ENCODE measurements around the gene PPP1R2C. TPM values are rescaled to one million over a fixed set of nuclear protein-coding genes. Genes with fewer than 3 reads are reported as not detected.

Gene PPP1R2C
- total RNA-seq, 1 experiment from 2014 or later: not detected

DNA sequence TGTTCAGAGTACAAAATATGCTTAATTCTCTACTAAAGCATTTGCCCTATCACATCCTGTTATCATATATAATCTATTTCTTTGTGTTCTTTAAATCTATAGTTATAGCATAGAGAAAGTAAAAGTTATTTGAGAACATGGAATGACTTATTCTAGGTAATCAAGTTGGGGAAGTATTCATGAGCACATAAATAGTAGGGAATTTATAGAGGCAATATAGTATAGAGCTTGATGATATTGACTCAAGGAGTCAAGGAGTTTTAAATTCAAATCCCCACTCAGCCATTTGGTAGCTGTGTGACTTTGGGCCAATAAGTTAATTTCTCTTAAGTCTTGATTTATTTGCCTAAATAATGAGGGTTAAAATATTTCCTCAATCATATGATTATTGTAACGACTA is 37.5 kb downstream of the PPP1R2C start:
- peaks cover 22% of the 10 kb centered on the region for H3K27me3 Mint-ChIP-seq (ENCODE audit: insufficient read depth, unreplicated experiment)
- H3K36me3 Mint-ChIP-seq (ENCODE audit: insufficient read depth, unreplicated experiment): no peaks in the 10 kb centered on the region
- H3K9me3 Mint-ChIP-seq (ENCODE audit: unreplicated experiment): no peaks in the 10 kb centered on the region
- H3K4me3 Mint-ChIP-seq (ENCODE audit: unreplicated experiment): no peak overlapping the region
- no peaks in the 10 kb centered on the region for H3K4me1 Mint-ChIP-seq (ENCODE audit: insufficient read depth, unreplicated experiment)
- no peak overlapping the region for H3K27ac Mint-ChIP-seq (ENCODE audit: low read depth, unreplicated experiment)
- intact Hi-C loops (cut with micrococcal nuclease): no loop called here
- BruUV-seq (replicated peaks): no TSS peak
- ChIA-PET CTCF (no interaction called here), POLR2A (no interaction called here)
- DNase-seq (ENCODE audit: unreplicated experiment): no peak
- TF ChIP-seq, protein P1, sequence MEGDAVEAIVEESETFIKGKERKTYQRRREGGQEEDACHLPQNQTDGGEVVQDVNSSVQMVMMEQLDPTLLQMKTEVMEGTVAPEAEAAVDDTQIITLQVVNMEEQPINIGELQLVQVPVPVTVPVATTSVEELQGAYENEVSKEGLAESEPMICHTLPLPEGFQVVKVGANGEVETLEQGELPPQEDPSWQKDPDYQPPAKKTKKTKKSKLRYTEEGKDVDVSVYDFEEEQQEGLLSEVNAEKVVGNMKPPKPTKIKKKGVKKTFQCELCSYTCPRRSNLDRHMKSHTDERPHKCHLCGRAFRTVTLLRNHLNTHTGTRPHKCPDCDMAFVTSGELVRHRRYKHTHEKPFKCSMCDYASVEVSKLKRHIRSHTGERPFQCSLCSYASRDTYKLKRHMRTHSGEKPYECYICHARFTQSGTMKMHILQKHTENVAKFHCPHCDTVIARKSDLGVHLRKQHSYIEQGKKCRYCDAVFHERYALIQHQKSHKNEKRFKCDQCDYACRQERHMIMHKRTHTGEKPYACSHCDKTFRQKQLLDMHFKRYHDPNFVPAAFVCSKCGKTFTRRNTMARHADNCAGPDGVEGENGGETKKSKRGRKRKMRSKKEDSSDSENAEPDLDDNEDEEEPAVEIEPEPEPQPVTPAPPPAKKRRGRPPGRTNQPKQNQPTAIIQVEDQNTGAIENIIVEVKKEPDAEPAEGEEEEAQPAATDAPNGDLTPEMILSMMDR (IDR thresholded peaks at IDR 0.05; ENCODE audit: unreplicated experiment): no peak

DNA sequence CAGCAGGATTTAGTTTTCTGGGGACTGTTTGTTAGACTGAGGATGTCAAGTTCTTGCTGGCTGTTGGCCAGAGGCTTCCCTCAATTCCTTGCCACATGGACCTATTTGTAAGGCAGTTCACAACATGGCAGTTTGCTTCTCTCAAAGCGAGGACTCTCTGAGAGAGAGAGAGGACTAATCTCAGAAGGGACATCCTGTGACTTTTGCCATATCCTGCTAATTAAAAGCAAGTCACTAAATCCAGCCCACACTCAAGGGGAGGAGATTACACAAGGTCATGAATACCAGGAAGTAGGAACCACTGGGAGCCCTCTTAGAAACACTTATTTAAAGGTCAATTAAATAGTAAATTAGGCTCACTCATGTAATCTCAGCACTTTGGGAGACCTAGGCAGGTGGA is 38.2 kb downstream of the PPP1R2C start:
- Mint-ChIP-seq H3K4me1 (ENCODE audit: insufficient read depth, unreplicated experiment) (no peaks in the 10 kb centered on the region), H3K36me3 (ENCODE audit: insufficient read depth, unreplicated experiment) (no peaks in the 10 kb centered on the region), H3K4me3 (ENCODE audit: unreplicated experiment) (no peak overlapping the region), H3K27me3 (ENCODE audit: insufficient read depth, unreplicated experiment) (peaks cover 17% of the 10 kb centered on the region), H3K27ac (ENCODE audit: low read depth, unreplicated experiment) (no peak overlapping the region), H3K9me3 (ENCODE audit: unreplicated experiment) (no peaks in the 10 kb centered on the region)
- ChIA-PET CTCF (interaction anchor here (0.7 kb wide), 1 partner anchor 303 kb away, joined by 4 read pairs; no protein-coding TSS in a partner anchor), POLR2A (no interaction called here)
- no TSS peak for BruUV-seq (replicated peaks)
- TF ChIP-seq, protein P1 (IDR thresholded peaks at IDR 0.05; ENCODE audit: unreplicated experiment): no peak
- no peak for DNase-seq (ENCODE audit: unreplicated experiment)
- intact Hi-C loops (cut with micrococcal nuclease): no loop called here

DNA sequence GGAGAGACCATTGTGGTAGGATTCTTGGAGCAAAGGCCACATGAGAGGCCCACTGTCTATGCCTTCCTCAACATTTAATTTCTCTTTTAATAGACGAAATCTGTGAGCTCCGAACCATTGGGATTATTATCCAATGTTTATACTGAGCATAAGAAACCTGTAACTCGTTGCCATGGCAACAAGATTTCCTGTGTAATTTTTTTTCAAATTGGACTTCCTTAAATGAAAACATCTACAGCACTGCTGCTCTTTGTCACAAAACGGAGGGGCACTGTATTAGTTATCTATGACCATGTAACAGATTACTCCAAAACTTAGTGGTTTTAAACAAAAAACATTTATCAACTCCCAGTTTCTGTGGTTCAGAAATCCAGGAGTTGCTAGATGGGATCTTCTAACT is 38.7 kb downstream of the PPP1R2C start:
- no peak overlapping the region for H3K4me3 Mint-ChIP-seq (ENCODE audit: unreplicated experiment)
- H3K27ac Mint-ChIP-seq (ENCODE audit: low read depth, unreplicated experiment): no peak overlapping the region
- BruUV-seq (replicated peaks): no TSS peak
- intact Hi-C loops (cut with micrococcal nuclease): no loop called here
- CTCF ChIA-PET: no interaction called here
- no peak for DNase-seq (ENCODE audit: unreplicated experiment)
- peaks cover 17% of the 10 kb centered on the region for H3K27me3 Mint-ChIP-seq (ENCODE audit: insufficient read depth, unreplicated experiment)
- H3K9me3 Mint-ChIP-seq (ENCODE audit: unreplicated experiment): no peaks in the 10 kb centered on the region
- TF ChIP-seq, protein P1 (IDR thresholded peaks at IDR 0.05; ENCODE audit: unreplicated experiment): no peak
- H3K36me3 Mint-ChIP-seq (ENCODE audit: insufficient read depth, unreplicated experiment): no peaks in the 10 kb centered on the region
- POLR2A ChIA-PET: no interaction called here
- H3K4me1 Mint-ChIP-seq (ENCODE audit: insufficient read depth, unreplicated experiment): no peaks in the 10 kb centered on the region

DNA sequence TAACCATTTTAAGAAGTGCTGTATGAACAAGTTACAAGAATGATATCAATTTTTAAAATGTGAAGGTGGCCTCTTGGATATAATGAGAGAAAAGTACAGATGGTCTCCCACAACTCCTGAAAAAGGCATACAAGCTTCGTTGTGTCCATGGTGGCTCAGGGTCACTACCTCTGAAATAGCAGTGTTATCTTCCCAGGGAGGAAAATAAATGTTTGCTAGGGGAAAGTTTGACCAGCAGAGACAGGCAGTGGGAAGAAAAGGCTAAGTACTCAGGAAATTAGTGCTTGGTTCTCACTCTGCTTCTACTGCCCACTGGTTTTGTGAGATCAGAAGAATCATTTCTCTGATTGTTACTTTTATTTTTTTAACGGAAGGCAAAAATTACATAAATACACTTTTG is 39.4 kb downstream of the PPP1R2C start:
- intact Hi-C loops (cut with micrococcal nuclease): no loop called here
- H3K27ac Mint-ChIP-seq (ENCODE audit: low read depth, unreplicated experiment): no peak overlapping the region
- no TSS peak for BruUV-seq (replicated peaks)
- TF ChIP-seq, protein P1 (IDR thresholded peaks at IDR 0.05; ENCODE audit: unreplicated experiment): no peak
- no peaks in the 10 kb centered on the region for H3K9me3 Mint-ChIP-seq (ENCODE audit: unreplicated experiment)
- POLR2A ChIA-PET: no interaction called here
- H3K4me3 Mint-ChIP-seq (ENCODE audit: unreplicated experiment): no peak overlapping the region
- no peaks in the 10 kb centered on the region for H3K36me3 Mint-ChIP-seq (ENCODE audit: insufficient read depth, unreplicated experiment)
- CTCF ChIA-PET: no interaction called here
- peaks cover 17% of the 10 kb centered on the region for H3K27me3 Mint-ChIP-seq (ENCODE audit: insufficient read depth, unreplicated experiment)
- no peaks in the 10 kb centered on the region for H3K4me1 Mint-ChIP-seq (ENCODE audit: insufficient read depth, unreplicated experiment)
- no peak for DNase-seq (ENCODE audit: unreplicated experiment)
